H1 (cell line): ENCODE measurements around the gene PEPD.

ENCODE experiments used
- EZH2 ChIP-seq: fragments of 200-600 bp; sonication (generic); IDR thresholded peaks from 2 replicates; pipeline ENCODE4 v1.7.1; 2012; ENCODE audit warnings: low read depth, mild to moderate bottlenecking, moderate library complexity, low read length, inconsistent platforms; ENCODE audit not compliant: severe bottlenecking
- POLR2A ChIP-seq, 2 experiments: IDR thresholded peaks; 1 replicate in 1 of 2; 2 replicates in 1 of 2; pipeline ENCODE4 v1.6.1; 2011; ENCODE audit warnings: low read depth in 2 of 2, low read length in 2 of 2, mild to moderate bottlenecking in 2 of 2; ENCODE audit errors: control extremely low read depth in 1 of 2

- TF ChIP-seq POLR2A (IDR thresholded peaks at IDR 0.05; ENCODE audit: control extremely low read depth in 1 of 2, low read depth in 2 of 2, low read length in 2 of 2) (no peak), EZH2 (no peak)
Measured at GRCh38 chr19:33564836-33565338, 43.3 kb upstream of the PEPD start.
